Neural cell (in vitro differentiated cells): Measurements from ENCODE around the gene HEXIM1. TPM values are rescaled to one million over a fixed set of nuclear protein-coding genes. Genes with fewer than 3 reads are reported as not detected.

Experiments used
- H2AFZ ChIP-seq: fragments of 200-600, 300-800 bp; sonication (generic), shearing (Covaris generic); 2 replicates; pipeline ENCODE4 v1.6.0; 2014; ENCODE audit warnings: low read depth, mild to moderate bottlenecking, antibody characterized with exemption, low read length, moderate library complexity
- H3F3A ChIP-seq: fragments of 200-600 bp; shearing (Covaris generic); 2 replicates; pipeline ENCODE4 v1.6.1; 2016; ENCODE audit warnings: mild to moderate bottlenecking, moderate library complexity, mixed read lengths, antibody characterized with exemption, low read length; ENCODE audit not compliant: insufficient read depth, poor library complexity, severe bottlenecking
- H3K27ac ChIP-seq: fragments of 200-600, 300-800 bp; sonication (generic), shearing (Covaris generic); 2 replicates; pipeline ENCODE4 v1.5.1; 2014; ENCODE audit warnings: mild to moderate bottlenecking, low read length, moderate library complexity
- H3K27me3 ChIP-seq: fragments of 300-800, 200-600 bp; sonication (generic), shearing (Covaris generic); 2 replicates; pipeline ENCODE4 v1.6.0; 2014; ENCODE audit warnings: mild to moderate bottlenecking, low read depth, low read length, moderate library complexity; ENCODE audit not compliant: insufficient read depth
- H3K36me3 ChIP-seq: fragments of 300-800, 200-600 bp; sonication (generic), shearing (Covaris generic); 2 replicates; pipeline ENCODE4 v1.5.1; 2014; ENCODE audit warnings: mild to moderate bottlenecking, antibody characterized with exemption, low read length, moderate library complexity; ENCODE audit not compliant: insufficient read depth
- H3K4me2 ChIP-seq: fragments of 300-800, 200-600 bp; sonication (generic), shearing (Covaris generic); 2 replicates; pipeline ENCODE4 v1.6.0; 2014; ENCODE audit warnings: mild to moderate bottlenecking, low read length
- H3K4me3 ChIP-seq: fragments of 300-800, 200-600 bp; sonication (generic), shearing (Covaris generic); 2 replicates; pipeline ENCODE4 v1.5.1; 2014; ENCODE audit warnings: mild to moderate bottlenecking, low read length, moderate library complexity
- H3K79me2 ChIP-seq: fragments of 200-600 bp; shearing (Covaris generic); replicated peaks from 2 replicates; pipeline ENCODE4 v1.6.0; 2014; ENCODE audit warnings: mild to moderate bottlenecking, low read length, moderate library complexity; ENCODE audit not compliant: insufficient read depth
- H3K9ac ChIP-seq: fragments of 300-800, 200-600 bp; sonication (generic), shearing (Covaris generic); 2 replicates; pipeline ENCODE4 v1.6.1; 2016; ENCODE audit warnings: mild to moderate bottlenecking, low read length, mixed read lengths
- H3K9me2 ChIP-seq: fragments of 200-600 bp; shearing (Covaris generic); 2 replicates; pipeline ENCODE4 v1.6.1; 2016; ENCODE audit warnings: mild to moderate bottlenecking, low read length, mixed read lengths; ENCODE audit not compliant: insufficient read depth
- H3K9me3 ChIP-seq: fragments of 200-600, 300-800 bp; sonication (generic), shearing (Covaris generic); 2 replicates; pipeline ENCODE4 v1.6.1; 2016; ENCODE audit warnings: mild to moderate bottlenecking, mixed run types, low read length, moderate library complexity, mixed read lengths
- H4K20me1 ChIP-seq: fragments of 200-600 bp; shearing (Covaris generic); 2 replicates; pipeline ENCODE4 v1.6.1; 2016; ENCODE audit warnings: mild to moderate bottlenecking, mixed run types; ENCODE audit not compliant: insufficient read depth
- EP300 ChIP-seq: fragments of 450-650 bp; conservative IDR thresholded peaks from 2 replicates; pipeline ENCODE4 v1.6.1; 2014; ENCODE audit warnings: antibody characterized with exemption, mild to moderate bottlenecking, moderate library complexity; ENCODE audit not compliant: poor library complexity, severe bottlenecking
- EZH2 ChIP-seq: fragments of 200-600, 300-800 bp; shearing (Covaris generic), sonication (generic); IDR thresholded peaks from 2 replicates; pipeline ENCODE4 v1.6.1; 2014; ENCODE audit warnings: antibody characterized with exemption, low read length, borderline replicate concordance, mild to moderate bottlenecking; ENCODE audit not compliant: insufficient read depth, poor library complexity, severe bottlenecking
- MXI1 ChIP-seq: fragments of 450-650 bp; conservative IDR thresholded peaks from 2 replicates; pipeline ENCODE4 v1.6.1; 2014; ENCODE audit warnings: antibody characterized with exemption, mild to moderate bottlenecking; ENCODE audit not compliant: poor library complexity, severe bottlenecking
- POLR2AphosphoS5 ChIP-seq: IDR thresholded peaks from 2 replicates; pipeline ENCODE4 v1.6.1; 2012
- RAD21 ChIP-seq: fragments of 450-650 bp; conservative IDR thresholded peaks from 2 replicates; pipeline ENCODE4 v1.6.1; 2014; ENCODE audit warnings: antibody characterized with exemption, mild to moderate bottlenecking, moderate library complexity
- SMC3 ChIP-seq: fragments of 450-650 bp; conservative IDR thresholded peaks from 2 replicates; pipeline ENCODE4 v1.6.1; 2014; ENCODE audit warnings: antibody characterized with exemption, mild to moderate bottlenecking, moderate library complexity; ENCODE audit not compliant: poor library complexity
- TAF1 ChIP-seq: IDR thresholded peaks from 2 replicates; pipeline ENCODE4 v1.6.1; 2012; ENCODE audit warnings: low read depth
- polyA plus RNA-seq: library from polyadenylated mRNA; depleted of rRNA; stranded (reverse); fragments of >200 nt; gene quantifications from 2 replicates; pipeline ENCODE4 v1.2.3, GENCODE V29; 2014
- TF ChIP-seq, protein P1 (sequence below): fragments of 450-650 bp; IDR thresholded peaks from 2 replicates; pipeline ENCODE4 v1.5.1; 2014; ENCODE audit warnings: antibody characterized with exemption, mild to moderate bottlenecking, moderate library complexity; ENCODE audit not compliant: poor library complexity, severe bottlenecking
- TF ChIP-seq, protein P2 (sequence below): IDR thresholded peaks from 2 replicates; pipeline ENCODE4 v1.6.1; 2012; ENCODE audit warnings: borderline replicate concordance

Gene HEXIM1
- polyA plus RNA-seq, 1 donor from 2014 or later: 9.0 TPM

GRCh38 chr17:45106582-45106981 lies 41.7 kb upstream of the HEXIM1 start:
- H3K9me2 ChIP-seq: no peaks in the 10 kb centered on the region
- no peak overlapping the region for H3K27ac ChIP-seq
- H3K9me3 ChIP-seq: no peaks in the 10 kb centered on the region

GRCh38 chr17:45107293-45108010 lies 40.8 kb upstream of the HEXIM1 start:
- Histone ChIP-seq H3K4me3 (no peak overlapping the region), H3K9me3 (no peaks in the 10 kb centered on the region), H2AFZ (no peak overlapping the region), H3K4me2 (no peak overlapping the region), H3K79me2 (no peaks in the 10 kb centered on the region), H3K27me3 (no peaks in the 10 kb centered on the region), H4K20me1 (no peaks in the 10 kb centered on the region), H3F3A (no peaks in the 10 kb centered on the region), H3K36me3 (peaks cover 6% of the 10 kb centered on the region), H3K27ac (no peak overlapping the region), H3K9me2 (no peaks in the 10 kb centered on the region), H3K9ac (no peak overlapping the region)
- TF ChIP-seq RAD21 (no peak), SMC3 (no peak), TAF1 (no peak), MXI1 (no peak), EZH2 (no peak), POLR2AphosphoS5 (no peak), EP300 (no peak)
- TF ChIP-seq, protein P1, sequence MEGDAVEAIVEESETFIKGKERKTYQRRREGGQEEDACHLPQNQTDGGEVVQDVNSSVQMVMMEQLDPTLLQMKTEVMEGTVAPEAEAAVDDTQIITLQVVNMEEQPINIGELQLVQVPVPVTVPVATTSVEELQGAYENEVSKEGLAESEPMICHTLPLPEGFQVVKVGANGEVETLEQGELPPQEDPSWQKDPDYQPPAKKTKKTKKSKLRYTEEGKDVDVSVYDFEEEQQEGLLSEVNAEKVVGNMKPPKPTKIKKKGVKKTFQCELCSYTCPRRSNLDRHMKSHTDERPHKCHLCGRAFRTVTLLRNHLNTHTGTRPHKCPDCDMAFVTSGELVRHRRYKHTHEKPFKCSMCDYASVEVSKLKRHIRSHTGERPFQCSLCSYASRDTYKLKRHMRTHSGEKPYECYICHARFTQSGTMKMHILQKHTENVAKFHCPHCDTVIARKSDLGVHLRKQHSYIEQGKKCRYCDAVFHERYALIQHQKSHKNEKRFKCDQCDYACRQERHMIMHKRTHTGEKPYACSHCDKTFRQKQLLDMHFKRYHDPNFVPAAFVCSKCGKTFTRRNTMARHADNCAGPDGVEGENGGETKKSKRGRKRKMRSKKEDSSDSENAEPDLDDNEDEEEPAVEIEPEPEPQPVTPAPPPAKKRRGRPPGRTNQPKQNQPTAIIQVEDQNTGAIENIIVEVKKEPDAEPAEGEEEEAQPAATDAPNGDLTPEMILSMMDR: no peak
- TF ChIP-seq, protein P2, sequence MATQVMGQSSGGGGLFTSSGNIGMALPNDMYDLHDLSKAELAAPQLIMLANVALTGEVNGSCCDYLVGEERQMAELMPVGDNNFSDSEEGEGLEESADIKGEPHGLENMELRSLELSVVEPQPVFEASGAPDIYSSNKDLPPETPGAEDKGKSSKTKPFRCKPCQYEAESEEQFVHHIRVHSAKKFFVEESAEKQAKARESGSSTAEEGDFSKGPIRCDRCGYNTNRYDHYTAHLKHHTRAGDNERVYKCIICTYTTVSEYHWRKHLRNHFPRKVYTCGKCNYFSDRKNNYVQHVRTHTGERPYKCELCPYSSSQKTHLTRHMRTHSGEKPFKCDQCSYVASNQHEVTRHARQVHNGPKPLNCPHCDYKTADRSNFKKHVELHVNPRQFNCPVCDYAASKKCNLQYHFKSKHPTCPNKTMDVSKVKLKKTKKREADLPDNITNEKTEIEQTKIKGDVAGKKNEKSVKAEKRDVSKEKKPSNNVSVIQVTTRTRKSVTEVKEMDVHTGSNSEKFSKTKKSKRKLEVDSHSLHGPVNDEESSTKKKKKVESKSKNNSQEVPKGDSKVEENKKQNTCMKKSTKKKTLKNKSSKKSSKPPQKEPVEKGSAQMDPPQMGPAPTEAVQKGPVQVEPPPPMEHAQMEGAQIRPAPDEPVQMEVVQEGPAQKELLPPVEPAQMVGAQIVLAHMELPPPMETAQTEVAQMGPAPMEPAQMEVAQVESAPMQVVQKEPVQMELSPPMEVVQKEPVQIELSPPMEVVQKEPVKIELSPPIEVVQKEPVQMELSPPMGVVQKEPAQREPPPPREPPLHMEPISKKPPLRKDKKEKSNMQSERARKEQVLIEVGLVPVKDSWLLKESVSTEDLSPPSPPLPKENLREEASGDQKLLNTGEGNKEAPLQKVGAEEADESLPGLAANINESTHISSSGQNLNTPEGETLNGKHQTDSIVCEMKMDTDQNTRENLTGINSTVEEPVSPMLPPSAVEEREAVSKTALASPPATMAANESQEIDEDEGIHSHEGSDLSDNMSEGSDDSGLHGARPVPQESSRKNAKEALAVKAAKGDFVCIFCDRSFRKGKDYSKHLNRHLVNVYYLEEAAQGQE: no peak

More at GRCh38 chr17:45106582-45106981, 41.7 kb upstream of the HEXIM1 start:
- H4K20me1 ChIP-seq: no peaks in the 10 kb centered on the region
- peaks cover 6% of the 10 kb centered on the region for H3K36me3 ChIP-seq
- no peak overlapping the region for H3K4me3 ChIP-seq
- no peak overlapping the region for H3K4me2 ChIP-seq
- TF ChIP-seq TAF1 (no peak), RAD21 (no peak), EP300 (no peak), MXI1 (no peak), POLR2AphosphoS5 (no peak), EZH2 (no peak), SMC3 (no peak)
- TF ChIP-seq, protein P2: no peak
- TF ChIP-seq, protein P1: no peak
- H3K27me3 ChIP-seq: no peaks in the 10 kb centered on the region
- H2AFZ ChIP-seq: no peak overlapping the region
- H3K79me2 ChIP-seq: no peaks in the 10 kb centered on the region
- no peaks in the 10 kb centered on the region for H3F3A ChIP-seq
- no peak overlapping the region for H3K9ac ChIP-seq
